OCI-LY7 (cell line): ENCODE measurements around the gene GYG2. TPM values are rescaled to one million over a fixed set of nuclear protein-coding genes. Genes with fewer than 3 reads are reported as not detected.

Experiments
- BruUV-seq: library from RNA; stranded (reverse); fragments of 400-500 nt; replicated peaks from 2 replicates; lab custom pipeline; 2021; lab: Mats Ljungman, UMichigan
- CTCF ChIA-PET: fragments of 300-600 bp; sonication (Branson Sonifier 250); formaldehyde crosslinking; loops from one replicate; lab custom pipeline; 2022; ENCODE audit warnings: antibody characterized with exemption; ENCODE audit not compliant: unreplicated experiment; lab: Charles Lee
- POLR2A ChIA-PET: fragments of 300-600 bp; sonication (Branson Sonifier 250); formaldehyde crosslinking; loops from one replicate; lab custom pipeline; 2022; ENCODE audit warnings: antibody characterized with exemption; lab: Charles Lee
- DNase-seq: peaks from one replicate; pipeline ENCODE4 v3.0.0-alpha.2; 2015; ENCODE audit warnings: low spot score
- H2AFZ ChIP-seq: fragments of 200-600 bp; sonication (generic), shearing (Covaris generic); 2 replicates; pipeline ENCODE4 v1.6.1; 2014; ENCODE audit warnings: mild to moderate bottlenecking, antibody characterized with exemption, low read length, moderate library complexity
- H3K27ac ChIP-seq: fragments of 200-600 bp; sonication (generic); 2 replicates; pipeline ENCODE4 v1.5.1; 2014; ENCODE audit warnings: mixed run types, low read depth, mild to moderate bottlenecking, moderate library complexity, low read length, inconsistent platforms; ENCODE audit not compliant: poor library complexity, severe bottlenecking
- H3K36me3 ChIP-seq: fragments of 200-600 bp; sonication (generic); 2 replicates; pipeline ENCODE4 v1.6.1; 2014; ENCODE audit warnings: mild to moderate bottlenecking, antibody characterized with exemption, low read length, moderate library complexity, mixed read lengths; ENCODE audit not compliant: insufficient read depth
- H3K4me1 ChIP-seq: fragments of 200-600 bp; sonication (generic); 2 replicates; pipeline ENCODE4 v1.5.1; 2014; ENCODE audit warnings: mild to moderate bottlenecking, low read length; ENCODE audit not compliant: insufficient read depth, poor library complexity, severe bottlenecking
- H3K4me2 ChIP-seq: fragments of 200-600 bp; sonication (generic); 2 replicates; pipeline ENCODE4 v1.6.1; 2014; ENCODE audit warnings: mild to moderate bottlenecking, low read length
- H3K4me3 ChIP-seq: fragments of 200-600 bp; sonication (generic); 2 replicates; pipeline ENCODE4 v1.5.1; 2014; ENCODE audit warnings: mild to moderate bottlenecking, low read depth, low read length; ENCODE audit not compliant: poor library complexity, severe bottlenecking
- H3K79me2 ChIP-seq: fragments of 200-600 bp; sonication (generic); 2 replicates; pipeline ENCODE4 v1.6.1; 2016; ENCODE audit warnings: low read depth, mild to moderate bottlenecking, low read length, moderate library complexity, mixed read lengths; ENCODE audit not compliant: insufficient read depth
- H3K9me2 ChIP-seq: fragments of 200-600 bp; sonication (generic); 2 replicates; pipeline ENCODE4 v1.6.1; 2016; ENCODE audit warnings: mild to moderate bottlenecking, low read length, mixed read lengths; ENCODE audit not compliant: insufficient read depth
- H3K9me3 ChIP-seq: fragments of 200-600 bp; sonication (generic); 2 replicates; pipeline ENCODE4 v1.6.1; 2014; ENCODE audit warnings: mild to moderate bottlenecking, mixed run types, low read length, mixed read lengths
- H4K20me1 ChIP-seq: fragments of 200-600 bp; sonication (generic); 2 replicates; pipeline ENCODE4 v1.6.1; 2014; ENCODE audit warnings: mild to moderate bottlenecking, antibody characterized with exemption, low read length, moderate library complexity, mixed read lengths; ENCODE audit not compliant: insufficient read depth
- EZH2phosphoT487 ChIP-seq: fragments of 200-600 bp; sonication (generic); IDR thresholded peaks from 2 replicates; pipeline ENCODE4 v1.6.1; 2018; ENCODE audit warnings: low read depth, borderline replicate concordance, mild to moderate bottlenecking, mixed run types, antibody characterized with exemption, low read length, moderate library complexity, mixed read lengths
- intact Hi-C: fragments of 100-400 bp; cut with micrococcal nuclease; formaldehyde crosslinking; loops from one replicate; pipeline ENCODE4 v1.10.0; 2022; ENCODE audit not compliant: unreplicated experiment
- total RNA-seq, 2 experiments: library from RNA; depleted of rRNA in 1 of 2; stranded (reverse); fragments of >200 nt in 1 of 2; shearing (Covaris generic) in 1 of 2; gene quantifications; 2 replicates each; pipeline ENCODE4 v1.2.3, GENCODE V29; 2014 to 2022
- TF ChIP-seq, protein P1 (sequence below): fragments of 200-600 bp; sonication (generic); conservative IDR thresholded peaks from 2 replicates; pipeline ENCODE4 v1.5.1; 2014; ENCODE audit warnings: mild to moderate bottlenecking, antibody characterized with exemption, low read length, moderate library complexity, mixed read lengths

Gene GYG2
- total RNA-seq, 2 experiments from 2014 or later, result not detected

DNA sequence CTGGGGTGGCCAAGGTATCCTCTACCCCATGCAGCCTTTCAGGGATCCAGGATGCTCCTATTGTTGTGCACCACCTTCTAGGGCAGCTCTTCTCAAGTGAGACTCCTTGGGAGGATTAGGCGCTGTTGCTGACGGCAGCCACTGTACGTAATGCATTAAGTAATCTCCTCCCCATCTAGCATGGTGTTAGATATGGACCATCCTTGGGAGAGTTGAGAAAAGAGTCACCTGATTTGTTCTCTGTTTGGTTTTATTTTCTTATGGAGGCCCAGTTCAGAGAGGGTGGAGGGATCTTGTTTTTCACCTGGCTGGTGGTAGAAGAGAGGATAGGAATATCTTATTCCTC, 46.4 kb downstream of the GYG2 start:
- Histone ChIP-seq H3K79me2 (no peaks in the 10 kb centered on the region), H3K4me3 (no peak overlapping the region), H3K4me2 (no peak overlapping the region), H3K9me3 (no peaks in the 10 kb centered on the region), H3K9me2 (no peaks in the 10 kb centered on the region), H2AFZ (no peak overlapping the region), H4K20me1 (no peaks in the 10 kb centered on the region), H3K27ac (no peak overlapping the region), H3K4me1 (no peaks in the 10 kb centered on the region), H3K36me3 (no peaks in the 10 kb centered on the region)
- no TSS peak for BruUV-seq
- POLR2A ChIA-PET, result no interaction called here
- TF ChIP-seq, protein P1, sequence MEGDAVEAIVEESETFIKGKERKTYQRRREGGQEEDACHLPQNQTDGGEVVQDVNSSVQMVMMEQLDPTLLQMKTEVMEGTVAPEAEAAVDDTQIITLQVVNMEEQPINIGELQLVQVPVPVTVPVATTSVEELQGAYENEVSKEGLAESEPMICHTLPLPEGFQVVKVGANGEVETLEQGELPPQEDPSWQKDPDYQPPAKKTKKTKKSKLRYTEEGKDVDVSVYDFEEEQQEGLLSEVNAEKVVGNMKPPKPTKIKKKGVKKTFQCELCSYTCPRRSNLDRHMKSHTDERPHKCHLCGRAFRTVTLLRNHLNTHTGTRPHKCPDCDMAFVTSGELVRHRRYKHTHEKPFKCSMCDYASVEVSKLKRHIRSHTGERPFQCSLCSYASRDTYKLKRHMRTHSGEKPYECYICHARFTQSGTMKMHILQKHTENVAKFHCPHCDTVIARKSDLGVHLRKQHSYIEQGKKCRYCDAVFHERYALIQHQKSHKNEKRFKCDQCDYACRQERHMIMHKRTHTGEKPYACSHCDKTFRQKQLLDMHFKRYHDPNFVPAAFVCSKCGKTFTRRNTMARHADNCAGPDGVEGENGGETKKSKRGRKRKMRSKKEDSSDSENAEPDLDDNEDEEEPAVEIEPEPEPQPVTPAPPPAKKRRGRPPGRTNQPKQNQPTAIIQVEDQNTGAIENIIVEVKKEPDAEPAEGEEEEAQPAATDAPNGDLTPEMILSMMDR, result no peak
- no peak for TF ChIP-seq EZH2phosphoT487
- intact Hi-C loops, result no loop called here
- CTCF ChIA-PET, result no interaction called here
- DNase-seq, result no peak

DNA sequence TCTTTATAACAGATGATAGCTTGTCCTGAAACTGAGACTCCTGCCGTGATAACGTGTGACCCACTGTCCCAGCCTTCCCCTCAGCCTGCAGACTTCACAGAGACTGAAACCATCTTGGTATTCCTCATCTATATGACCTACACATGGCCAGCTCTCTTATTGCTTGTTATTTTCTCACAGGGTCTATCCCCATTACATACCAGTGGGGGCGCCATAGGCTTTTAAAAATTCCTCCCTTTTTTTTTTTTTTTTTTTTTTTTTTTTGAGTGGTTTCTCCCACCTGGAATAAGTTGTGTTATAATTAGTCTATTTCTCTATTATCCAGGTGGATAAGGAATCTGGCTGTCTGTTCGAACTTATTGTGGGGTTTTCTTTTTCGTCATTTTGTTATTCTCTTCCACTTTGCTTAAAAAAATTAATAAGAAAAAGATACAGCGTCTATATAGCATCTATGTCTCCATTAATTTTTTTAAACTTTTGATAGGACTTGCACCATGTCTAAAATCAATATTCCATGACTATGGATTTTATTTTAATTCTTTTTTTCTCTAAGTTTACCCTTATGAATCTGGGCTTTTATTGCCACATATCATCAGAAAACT, 47.2 kb downstream of the GYG2 start:
- TF ChIP-seq, protein P1, result peak; percentile 70
- TF ChIP-seq EZH2phosphoT487, result no peak
- Histone ChIP-seq H3K9me3 (no peaks in the 10 kb centered on the region), H3K4me1 (no peaks in the 10 kb centered on the region), H3K9me2 (no peaks in the 10 kb centered on the region), H3K4me3 (no peak overlapping the region), H3K4me2 (no peak overlapping the region), H4K20me1 (no peaks in the 10 kb centered on the region), H3K27ac (no peak overlapping the region), H3K36me3 (no peaks in the 10 kb centered on the region), H3K79me2 (no peaks in the 10 kb centered on the region), H2AFZ (no peak overlapping the region)
- DNase-seq, result no peak
- BruUV-seq, result no TSS peak
- CTCF ChIA-PET, result no interaction called here
- intact Hi-C loops, result no loop called here
- POLR2A ChIA-PET, result no interaction called here

DNA sequence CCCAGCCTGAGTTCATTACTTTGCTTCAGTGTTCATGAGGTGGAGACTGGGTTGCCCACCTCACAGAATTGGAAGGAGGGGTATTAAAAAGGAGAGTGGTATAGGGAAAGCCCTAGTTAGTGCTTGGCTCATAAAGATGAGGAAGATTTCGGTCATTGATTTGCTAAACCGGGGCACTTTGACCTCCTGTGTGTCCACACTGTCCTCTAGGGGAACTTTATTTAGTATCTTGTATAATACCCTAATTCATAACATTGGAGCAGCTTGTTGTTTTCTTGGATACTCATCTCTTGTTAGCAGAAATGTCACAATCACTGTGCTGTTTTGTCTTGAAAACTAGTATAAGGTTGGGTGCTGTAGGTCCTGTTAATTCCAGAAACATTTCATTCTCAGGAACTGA, 49.8 kb downstream of the GYG2 start:
- H3K4me2 ChIP-seq, result no peak overlapping the region
- no peak overlapping the region for H2AFZ ChIP-seq
- BruUV-seq, result no TSS peak
- H3K79me2 ChIP-seq, result no peaks in the 10 kb centered on the region
- ChIA-PET CTCF (no interaction called here), POLR2A (no interaction called here)
- no peaks in the 10 kb centered on the region for H3K9me3 ChIP-seq
- no peak overlapping the region for H3K4me3 ChIP-seq
- no peak for DNase-seq
- TF ChIP-seq, protein P1, result no peak
- no peak for TF ChIP-seq EZH2phosphoT487
- no peaks in the 10 kb centered on the region for H3K36me3 ChIP-seq
- no peaks in the 10 kb centered on the region for H3K4me1 ChIP-seq
- no peaks in the 10 kb centered on the region for H4K20me1 ChIP-seq
- intact Hi-C loops, result no loop called here
- H3K9me2 ChIP-seq, result no peaks in the 10 kb centered on the region
- H3K27ac ChIP-seq, result no peak overlapping the region
